Upper lobe of right lung (tissue), 1 donor: ENCODE measurements around the gene PLEKHH3. TPM values are rescaled to one million over a fixed set of nuclear protein-coding genes. Genes with fewer than 3 reads are reported as not detected.

ENCODE experiments used
- ATAC-seq: fragments of 200-7000 bp; cut with Tn5 transposase; one replicate; pipeline ENCODE4 v1.9.1; 2020; ENCODE audit warnings: mild to moderate bottlenecking, moderate library complexity
- DNase-seq: peaks from one replicate; pipeline ENCODE4 v3.0.0-alpha.2; 2020
- H3K27ac ChIP-seq: fragments of 200-600 bp; one replicate; pipeline ENCODE4 v1.8.0; 2022
- H3K27me3 ChIP-seq: fragments of 200-600 bp; one replicate; pipeline ENCODE4 v1.8.0; 2022; ENCODE audit warnings: mild to moderate bottlenecking
- H3K36me3 ChIP-seq: fragments of 200-600 bp; one replicate; pipeline ENCODE4 v1.8.0; 2022
- H3K4me1 ChIP-seq: fragments of 200-600 bp; one replicate; pipeline ENCODE4 v1.8.0; 2022
- H3K4me3 ChIP-seq: fragments of 200-600 bp; one replicate; pipeline ENCODE4 v1.8.0; 2022; ENCODE audit warnings: mild to moderate bottlenecking
- H3K9me3 ChIP-seq: fragments of 200-600 bp; one replicate; pipeline ENCODE4 v1.8.0; 2022
- CTCF ChIP-seq: fragments of 200-600 bp; IDR thresholded peaks from one replicate; pipeline ENCODE4 v1.8.0; 2022; ENCODE audit warnings: antibody characterized with exemption
- intact Hi-C: fragments of 100-400 bp; cut with DNase I; formaldehyde crosslinking; loops from one replicate; pipeline ENCODE4 v1.11.0; 2022
- total RNA-seq: library from RNA; stranded (reverse); fragmentation: NEBNext Ultra II Directional; extraction: Animal tissue kit (Norgen Biotek cat#: 25700); gene quantifications from one replicate; pipeline ENCODE4 v1.2.1, GENCODE V29; 2021
- donor health status: DM: no; HTN: yes; CAD: no; lungs with severe emphysema.

PLEKHH3 gene
- total RNA-seq, 1 donor from 2014 or later = 26.4 TPM

GRCh38 chr17:42700586-42701289 is 23.9 kb upstream of the PLEKHH3 start:
- DNase-seq (peak; percentile 33), ATAC-seq (no peak)
- Histone ChIP-seq H3K9me3 (no peaks in the 10 kb centered on the region), H3K4me3 (no peak overlapping the region), H3K27me3 (no peaks in the 10 kb centered on the region), H3K27ac (no peak overlapping the region), H3K4me1 (no peaks in the 10 kb centered on the region), H3K36me3 (peaks cover 89% of the 10 kb centered on the region)
- intact Hi-C loops = no loop called here
- TF ChIP-seq CTCF = no peak

GRCh38 chr17:42699415-42699740 is 22.6 kb upstream of the PLEKHH3 start:
- no peaks in the 10 kb centered on the region for H3K27me3 ChIP-seq
- no peak overlapping the region for H3K27ac ChIP-seq
- no peaks in the 10 kb centered on the region for H3K9me3 ChIP-seq
- DNase-seq (no peak), ATAC-seq (no peak)
- H3K36me3 ChIP-seq = peaks cover 82% of the 10 kb centered on the region
- H3K4me3 ChIP-seq = no peak overlapping the region
- TF ChIP-seq CTCF = no peak
- no peaks in the 10 kb centered on the region for H3K4me1 ChIP-seq
- intact Hi-C loops = no loop called here

GRCh38 chr17:42698736-42699414 is 22.1 kb upstream of the PLEKHH3 start:
- DNase-seq = peak; percentile 57
- no peaks in the 10 kb centered on the region for H3K9me3 ChIP-seq
- intact Hi-C loops = no loop called here
- TF ChIP-seq CTCF = no peak
- peaks cover 77% of the 10 kb centered on the region for H3K36me3 ChIP-seq
- ATAC-seq = no peak
- no peaks in the 10 kb centered on the region for H3K4me1 ChIP-seq
- no peaks in the 10 kb centered on the region for H3K27me3 ChIP-seq
- no peak overlapping the region for H3K27ac ChIP-seq
- no peak overlapping the region for H3K4me3 ChIP-seq

- DNase-seq (peak; percentile 42), ATAC-seq (no peak)
- Histone ChIP-seq H3K9me3 (no peaks in the 10 kb centered on the region), H3K36me3 (peaks cover 67% of the 10 kb centered on the region), H3K4me3 (no peak overlapping the region), H3K4me1 (no peaks in the 10 kb centered on the region), H3K27me3 (no peaks in the 10 kb centered on the region), H3K27ac (no peak overlapping the region)
- intact Hi-C loops = no loop called here
- TF ChIP-seq CTCF = no peak
Observed at GRCh38 chr17:42697108-42697811, 20.5 kb upstream of the PLEKHH3 start.

- intact Hi-C loops = no loop called here
- no peak for ATAC-seq
- peaks cover 50% of the 10 kb centered on the region for H3K36me3 ChIP-seq
- TF ChIP-seq CTCF = no peak
- DNase-seq = peak; percentile 62
- no peaks in the 10 kb centered on the region for H3K9me3 ChIP-seq
- H3K4me3 ChIP-seq = no peak overlapping the region
- H3K4me1 ChIP-seq = no peaks in the 10 kb centered on the region
- H3K27ac ChIP-seq = no peak overlapping the region
- H3K27me3 ChIP-seq = no peaks in the 10 kb centered on the region
Observed at GRCh38 chr17:42695500-42695899, 18.7 kb upstream of the PLEKHH3 start.
